HepG2 (cell line): ENCODE measurements around the gene HOXC11. TPM values are rescaled to one million over a fixed set of nuclear protein-coding genes. Genes with fewer than 3 reads are reported as not detected.

ENCODE experiments used
- ATAC-seq: fragments of 200-7000 bp; cut with Tn5 transposase; 3 replicates; pipeline ENCODE4 v1.9.1; 2020; ENCODE audit warnings: mild to moderate bottlenecking, moderate library complexity
- BruUV-seq: library from RNA; stranded (reverse); fragments of 400-500 nt; replicated peaks from 2 replicates; lab custom pipeline; 2021; lab: Mats Ljungman, UMichigan
- CTCF ChIA-PET: fragments of 300-600 bp; formaldehyde crosslinking; extraction: SDS; loops from one replicate; lab custom pipeline; 2021; ENCODE audit warnings: low total read pairs, inconsistent platforms, low intra/inter-chr PET ratio; lab: Yijun Ruan, JAX
- POLR2A ChIA-PET: fragments of 350-600 bp; sonication (Branson Sonifier 250); formaldehyde crosslinking; loops from one replicate; lab custom pipeline; 2020; ENCODE audit warnings: antibody characterized with exemption, inconsistent platforms; lab: Yijun Ruan, JAX
- DNase-seq: peaks from one replicate; pipeline ENCODE4 v3.0.0-alpha.2; 2015; ENCODE audit warnings: low spot score
- FAIRE-seq: peaks from 3 replicates; lab custom pipeline; 2011; peaks lifted over from hg19 to GRCh38; lab: Jason Lieb, UNC
- H2AFZ ChIP-seq: one replicate; pipeline ENCODE4 v1.6.1; 2011; ENCODE audit warnings: low read length, inconsistent platforms
- H3K27ac ChIP-seq: fragments of 300-600 bp; 3 replicates; pipeline ENCODE4 v1.8.0; 2011; ENCODE audit warnings: mixed run types, mild to moderate bottlenecking, mixed read lengths, low read length, inconsistent platforms; ENCODE audit not compliant: insufficient read depth; ENCODE audit errors: extremely low read length
- H3K27me3 ChIP-seq, 2 experiments: fragments of 200-600 bp in 1 of 2; 2 replicates in 1 of 2; 3 replicates in 1 of 2; pipeline versions ENCODE4 v1.6.0 to v1.8.0; 2011; ENCODE audit warnings: low read length in 2 of 2, mild to moderate bottlenecking in 2 of 2, moderate library complexity in 2 of 2, inconsistent platforms in 1 of 2; ENCODE audit not compliant: insufficient read depth in 2 of 2, control insufficient read depth in 1 of 2
- H3K36me3 ChIP-seq, 2 experiments: fragments of 200-600 bp in 1 of 2; replicated peaks in 1 of 2; 2 replicates in 1 of 2; 3 replicates in 1 of 2; pipeline versions ENCODE4 v1.5.1 to v1.8.0; 2011; ENCODE audit warnings: low read length in 2 of 2, inconsistent platforms in 1 of 2; ENCODE audit not compliant: insufficient read depth in 2 of 2, control insufficient read depth in 1 of 2
- H3K4me1 ChIP-seq: 2 replicates; pipeline ENCODE4 v1.5.1; 2012; ENCODE audit warnings: low read length, inconsistent platforms; ENCODE audit not compliant: insufficient read depth
- H3K4me2 ChIP-seq: 2 replicates; pipeline ENCODE4 v1.6.0; 2011; ENCODE audit warnings: low read depth, low read length, inconsistent platforms
- H3K4me3 ChIP-seq, 3 experiments: fragments of 200-600 bp in 1 of 3; sonication (generic), shearing (Covaris generic) in 1 of 3; replicated peaks in 1 of 3; 2 replicates each; pipeline ENCODE4 v1.5.1; 2011 to 2016; ENCODE audit warnings: low read length in 3 of 3, inconsistent platforms in 2 of 3, low read depth in 2 of 3, mild to moderate bottlenecking in 2 of 3, control low read depth in 1 of 3, mixed read lengths in 1 of 3; ENCODE audit not compliant: insufficient read depth in 1 of 3
- H3K79me2 ChIP-seq: one replicate; pipeline ENCODE4 v1.6.1; 2011; ENCODE audit warnings: low read length, inconsistent platforms; ENCODE audit not compliant: insufficient read depth
- H3K9ac ChIP-seq: 2 replicates; pipeline ENCODE4 v1.6.0; 2011; ENCODE audit warnings: mild to moderate bottlenecking, low read depth, low read length, inconsistent platforms; ENCODE audit not compliant: insufficient read depth
- H3K9me3 ChIP-seq: 2 replicates; pipeline ENCODE4 v1.5.1; 2012; ENCODE audit warnings: mild to moderate bottlenecking, low read length
- H4K20me1 ChIP-seq: 2 replicates; pipeline ENCODE4 v1.6.0; 2011; ENCODE audit warnings: inconsistent platforms, mild to moderate bottlenecking, low read length, moderate library complexity; ENCODE audit not compliant: insufficient read depth
- CBX2 ChIP-seq, 2 experiments: fragments of 200-600 bp in 1 of 2; sonication (generic); formaldehyde crosslinking in 1 of 2; IDR thresholded peaks; 2 replicates each; pipeline versions ENCODE4 v1.7.0 to v1.8.1; 2018 to 2022; ENCODE audit warnings: low read depth in 2 of 2, low read length in 1 of 2, mild to moderate bottlenecking in 1 of 2, missing genetic modification reagents in 1 of 2
- DPF2 ChIP-seq: sonication (generic); formaldehyde crosslinking; IDR thresholded peaks from 2 replicates; pipeline ENCODE4 v1.4.0; 2020; ENCODE audit warnings: mild to moderate bottlenecking, low read depth, missing genetic modification reagents, borderline replicate concordance
- SMAD9 ChIP-seq: sonication (generic); formaldehyde crosslinking; IDR thresholded peaks from 2 replicates; pipeline ENCODE4 v1.5.1; 2020; ENCODE audit warnings: mild to moderate bottlenecking, missing genetic modification reagents
- TCF7L2 ChIP-seq: IDR thresholded peaks from 2 replicates; pipeline ENCODE4 v1.6.1; 2011; ENCODE audit warnings: mild to moderate bottlenecking, low read depth, low read length, moderate library complexity
- TEAD3 ChIP-seq: optimal IDR thresholded peaks from 2 replicates; pipeline ENCODE3; 2016; ENCODE audit warnings: borderline replicate concordance
- ZBTB7B ChIP-seq: sonication (generic); formaldehyde crosslinking; IDR thresholded peaks from 2 replicates; pipeline ENCODE4 v1.4.0; 2020; ENCODE audit warnings: missing genetic modification reagents
- ZNF513 ChIP-seq: sonication (generic); formaldehyde crosslinking; conservative IDR thresholded peaks from 2 replicates; pipeline ENCODE4 v1.5.0; 2020; ENCODE audit warnings: missing genetic modification reagents
- ZNF646 ChIP-seq: sonication (generic); formaldehyde crosslinking; IDR thresholded peaks from 2 replicates; pipeline ENCODE4 v1.9.0; 2021; ENCODE audit warnings: mild to moderate bottlenecking, missing genetic modification reagents
- ZNF768 ChIP-seq: sonication (generic); formaldehyde crosslinking; IDR thresholded peaks from 2 replicates; pipeline ENCODE4 v1.4.0; 2020; ENCODE audit warnings: missing genetic modification reagents
- ZNF775 ChIP-seq: sonication (generic); formaldehyde crosslinking; IDR thresholded peaks from 2 replicates; pipeline ENCODE4 v1.4.0; 2020; ENCODE audit warnings: missing genetic modification reagents, mild to moderate bottlenecking, moderate library complexity, borderline replicate concordance
- WGBS: methylation state at CpG from one replicate; pipeline ENCODE4 v1.1.6; 2017; ENCODE audit warnings: low lambda C conversion rate; 5-methylcytosine and 5-hydroxymethylcytosine counted together
- in situ Hi-C: cut with HindIII; loops from 2 replicates; pipeline ENCODE4 v1.10.0; 2017; ENCODE audit warnings: low pct_unique_long_range_greater_than_20kb; ENCODE audit not compliant: extremely low pct_ligation_motif_present
- intact Hi-C: fragments of 100-400 bp; cut with micrococcal nuclease; formaldehyde crosslinking; loops from one replicate; pipeline ENCODE4 v1.10.0; 2022; ENCODE audit not compliant: unreplicated experiment
- polyA plus RNA-seq, 8 experiments: library from polyadenylated mRNA; depleted of rRNA in 3 of 8; stranded (reverse) in 7 of 8; unstranded in 1 of 8; fragments of >200 nt; fragmentation: Illumina TruSeq in 4 of 8; extraction: Trizol in 4 of 8; gene quantifications; 2 replicates each; pipeline versions ENCODE4 v1.2.1 to v1.2.3, GENCODE V29; 2011 to 2016; ENCODE audit warnings: low read depth in 4 of 8, missing spikeins in 1 of 8, mixed read lengths in 1 of 8; ENCODE audit not compliant: insufficient read depth in 1 of 8
- total RNA-seq, 5 experiments: library from RNA; depleted of rRNA; stranded (reverse); fragments of >200 nt; fragmentation: Illumina TruSeq; extraction: Trizol; gene quantifications; 2 replicates each; pipeline ENCODE4 v1.2.3, GENCODE V29; 2016; ENCODE audit warnings: low read depth in 1 of 5
- TF ChIP-seq, protein P1 (sequence below), 2 experiments: sonication (generic) in 1 of 2; formaldehyde crosslinking in 1 of 2; IDR thresholded peaks; 2 replicates each; pipeline versions ENCODE4 v1.5.1 to v1.6.1; 2011 to 2020; ENCODE audit warnings: borderline replicate concordance in 1 of 2, low read depth in 1 of 2, low read length in 1 of 2, mild to moderate bottlenecking in 1 of 2, missing genetic modification reagents in 1 of 2, moderate library complexity in 1 of 2

The HOXC11 gene
- total and polyA plus RNA-seq, 2 of the 13 experiments (the other 11 are each of a cell fraction or from before 2014, with no cell fraction given): not detected

DNA sequence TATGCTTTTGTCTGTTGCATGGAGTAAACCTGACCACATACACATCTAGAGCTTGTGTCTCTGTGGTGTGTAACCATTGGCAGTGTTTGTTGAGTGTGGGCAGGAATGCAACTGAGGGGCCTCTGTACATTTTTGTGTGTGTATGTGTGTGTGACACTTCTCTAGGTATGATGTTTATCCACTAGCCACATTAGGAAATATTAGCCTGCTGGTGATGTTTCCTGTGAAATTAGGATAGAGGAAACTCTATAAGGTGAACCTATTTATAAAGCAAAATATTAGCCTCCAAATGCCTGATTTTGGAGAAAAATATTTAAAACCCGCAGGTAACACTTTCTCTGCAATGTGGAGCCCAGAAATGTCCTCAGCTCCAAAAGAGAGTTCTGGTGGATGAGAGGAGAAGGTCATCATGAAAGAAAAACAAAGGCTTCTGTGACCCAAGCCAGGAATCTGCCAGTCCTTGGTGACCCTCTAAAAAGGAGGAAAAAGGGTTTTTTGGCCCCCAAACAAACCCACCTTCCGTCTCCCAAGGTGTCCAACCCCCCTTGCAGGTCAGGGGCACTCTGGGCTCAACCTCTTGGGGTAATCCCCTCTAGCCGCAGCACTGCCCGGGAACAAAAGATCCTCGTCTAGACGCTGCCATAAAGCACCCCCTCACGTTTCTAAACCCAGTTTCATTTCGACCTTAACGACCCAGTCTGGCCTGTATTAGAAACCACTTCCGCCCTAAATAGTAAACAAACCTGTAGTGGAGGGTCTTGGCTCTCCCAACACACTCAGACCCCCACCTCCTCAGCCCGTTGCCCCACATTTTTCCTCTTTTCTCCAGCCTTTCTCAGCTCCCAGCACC lies 4.9 kb downstream of the HOXC11 start:
- Histone ChIP-seq H4K20me1 (no peaks in the 10 kb centered on the region), H3K4me1 (peaks cover 44% of the 10 kb centered on the region), H3K4me2 (peak overlapping the region; percentile 92), H3K27ac (no peak overlapping the region), H2AFZ (peak overlapping the region; percentile 72), H3K9me3 (no peaks in the 10 kb centered on the region), H3K9ac (peak overlapping the region; percentile 22; the same call in 1 of the 2 replicates), H3K27me3 (peaks cover 8 to 89% of the 10 kb centered on the region in 2 experiments), H3K36me3 (no peaks in the 10 kb centered on the region), H3K79me2 (no peaks in the 10 kb centered on the region), H3K4me3 (peak overlapping the region; percentile 47 to 68 (median 47))
- BruUV-seq: no TSS peak
- FAIRE-seq (no peak), ATAC-seq (peak; percentile 21; the same call in 2 of the 3 replicates), DNase-seq (no peak)
- POLR2A ChIA-PET: interaction anchor here (1.2 to 1.5 kb wide), 2 partner anchors 11 to 179 kb away, joined by 3 to 5 read pairs; no protein-coding TSS in a partner anchor
- in situ Hi-C loops: no loop called here
- intact Hi-C loops: no loop called here
- CTCF ChIA-PET: no interaction called here
- WGBS: 2% methylated on average over 7 of the region's 11 CpGs
- TF ChIP-seq ZNF513 (CRISPR knock-in tag): no peak
- TF ChIP-seq TCF7L2: no peak
- TF ChIP-seq CBX2 (IDR thresholded peaks at IDR 0.05; ENCODE audit: low read depth, low read length): 0 out of 2 replicates have a peak, but pooled peaks have one; percentile 46
- no peak for TF ChIP-seq CBX2 (CRISPR knock-in tag; IDR thresholded peaks at IDR 0.05; ENCODE audit: low read depth)
- TF ChIP-seq ZNF768 (CRISPR knock-in tag): no peak
- TF ChIP-seq TEAD3: no peak
- TF ChIP-seq ZNF646 (CRISPR knock-in tag): peak; percentile 28; the same call in 1 of the 2 replicates
- TF ChIP-seq SMAD9 (CRISPR knock-in tag): no peak
- TF ChIP-seq, protein P1, sequence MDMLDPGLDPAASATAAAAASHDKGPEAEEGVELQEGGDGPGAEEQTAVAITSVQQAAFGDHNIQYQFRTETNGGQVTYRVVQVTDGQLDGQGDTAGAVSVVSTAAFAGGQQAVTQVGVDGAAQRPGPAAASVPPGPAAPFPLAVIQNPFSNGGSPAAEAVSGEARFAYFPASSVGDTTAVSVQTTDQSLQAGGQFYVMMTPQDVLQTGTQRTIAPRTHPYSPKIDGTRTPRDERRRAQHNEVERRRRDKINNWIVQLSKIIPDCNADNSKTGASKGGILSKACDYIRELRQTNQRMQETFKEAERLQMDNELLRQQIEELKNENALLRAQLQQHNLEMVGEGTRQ (IDR thresholded peaks at IDR 0.05; ENCODE audit: low read depth, low read length): no peak
- TF ChIP-seq, protein P1 (CRISPR knock-in tag; IDR thresholded peaks at IDR 0.05; ENCODE audit: borderline replicate concordance): no peak
- no peak for TF ChIP-seq ZBTB7B (CRISPR knock-in tag)
- TF ChIP-seq ZNF775 (CRISPR knock-in tag): no peak
- TF ChIP-seq DPF2: no peak
